HG02840 (cell line): ENCODE data around the gene MTRF1L.
"Not testable (repeated sequence)": the region's sequence is repeated elsewhere in the genome, so short reads cannot be mapped to it uniquely, and the experiment has no call there.

Source experiments
- ATAC-seq: cut with Tn5 transposase; IDR thresholded peaks from one replicate; pipeline ENCODE4 v1.9.1; 2021; ENCODE audit warnings: mild to moderate bottlenecking, moderate library complexity, moderate number of reproducible peaks; ENCODE audit not compliant: unreplicated experiment, low FRiP score

MTRF1L gene

GRCh38 chr6:152975204-152975915 is 27.1 kb downstream of the MTRF1L start:
- ATAC-seq, result peak; percentile 42

- no peak for ATAC-seq
Observed at GRCh38 chr6:152973916-152974315, 28.6 kb downstream of the MTRF1L start.

DNA sequence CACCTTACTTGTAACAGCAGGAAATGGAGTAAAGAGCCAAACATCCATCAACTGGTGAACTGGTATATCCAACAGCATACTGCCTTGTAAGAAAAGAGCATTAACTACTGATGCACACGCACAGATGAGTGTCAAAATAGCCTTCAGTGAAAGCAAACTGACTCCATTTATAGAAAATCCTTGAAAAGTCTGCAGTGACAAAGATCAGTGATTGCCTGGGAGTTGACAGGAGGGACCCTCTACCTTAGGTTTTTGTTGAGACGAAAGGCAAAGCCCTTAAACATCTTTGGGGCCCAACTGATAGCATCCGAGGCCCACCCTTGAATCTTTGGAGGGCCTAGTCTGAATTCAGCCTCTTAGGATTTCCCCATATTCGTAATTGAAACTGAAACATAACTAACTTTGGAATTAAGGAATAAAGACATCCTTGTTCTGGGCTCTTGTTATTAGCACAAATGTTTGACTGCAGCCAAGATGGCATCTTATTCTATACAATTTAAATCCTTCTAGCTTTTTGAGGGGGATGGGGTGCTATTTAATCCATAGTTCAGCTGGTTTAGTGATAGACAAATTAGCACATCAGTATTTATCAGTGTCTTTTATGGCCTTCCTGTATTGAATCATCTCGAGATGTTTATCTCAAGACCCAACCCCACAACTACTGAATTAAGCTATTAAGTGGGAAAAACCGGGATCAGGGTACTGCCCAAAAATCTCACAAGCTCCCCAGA is 32.7 kb downstream of the MTRF1L start:
- ATAC-seq, result no peak

GRCh38 chr6:152966168-152966894 is 36.2 kb downstream of the MTRF1L start:
- not testable (repeated sequence) for ATAC-seq

DNA sequence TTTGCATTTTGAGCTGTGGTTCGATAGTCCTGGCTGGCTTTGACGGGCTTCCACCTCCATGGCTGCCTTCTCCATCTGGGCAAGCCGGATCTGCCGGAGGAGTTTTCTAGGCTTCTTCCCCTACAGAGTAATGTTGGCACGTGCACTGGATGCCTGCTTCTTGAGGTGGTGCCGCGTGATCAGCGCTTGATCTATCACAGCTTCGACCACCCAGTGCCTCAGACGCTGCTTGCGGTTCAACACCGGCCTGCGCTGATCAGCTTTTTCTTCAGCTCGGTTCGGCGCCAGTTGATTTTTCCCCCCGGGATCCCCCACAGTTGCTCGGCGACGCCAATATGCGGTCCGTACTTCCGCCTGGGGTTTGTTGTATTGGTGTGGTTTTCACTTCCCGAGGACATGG is 43.2 kb downstream of the MTRF1L start:
- no peak for ATAC-seq

DNA sequence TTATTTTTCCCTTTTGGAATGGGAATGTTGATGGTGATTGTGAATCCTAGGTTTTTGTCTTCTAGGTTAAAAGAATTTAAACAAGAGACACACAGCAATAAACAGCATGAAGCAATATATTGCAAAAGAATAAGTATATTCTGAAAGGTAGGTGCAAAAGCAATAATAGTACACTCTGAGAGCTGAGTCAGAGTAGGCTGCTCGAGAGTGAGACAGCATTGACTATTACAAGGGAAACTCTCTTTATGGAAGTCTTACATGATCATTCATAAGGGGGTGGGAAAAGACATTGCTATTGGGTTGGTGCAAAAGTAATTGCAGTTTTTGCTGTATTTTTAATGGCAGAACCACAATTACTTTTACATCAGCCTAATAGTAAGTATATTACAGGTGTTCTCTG is 44.7 kb downstream of the MTRF1L start:
- no peak for ATAC-seq

DNA sequence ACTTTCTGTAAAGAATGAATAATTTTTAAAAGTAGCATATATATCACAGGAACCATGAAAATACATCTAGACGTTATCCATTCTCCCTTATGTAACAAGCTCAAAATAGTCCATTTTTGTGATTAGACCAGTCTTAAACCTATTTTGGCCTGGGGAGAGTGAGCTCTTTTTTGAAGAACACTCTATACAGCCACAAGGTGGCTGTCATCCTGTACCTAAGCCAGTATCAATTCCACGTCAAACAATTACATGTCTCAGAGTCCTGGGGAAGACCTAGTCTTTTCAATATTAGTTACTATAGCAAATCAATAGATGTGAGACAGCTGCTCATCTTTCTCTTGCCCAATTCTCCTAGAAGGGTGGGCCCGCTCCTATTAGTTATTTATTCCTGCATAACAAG is 48.1 kb downstream of the MTRF1L start:
- ATAC-seq, result no peak

- no peak for ATAC-seq
Observed at GRCh38 chr6:152952866-152953509, 49.5 kb downstream of the MTRF1L start.

DNA sequence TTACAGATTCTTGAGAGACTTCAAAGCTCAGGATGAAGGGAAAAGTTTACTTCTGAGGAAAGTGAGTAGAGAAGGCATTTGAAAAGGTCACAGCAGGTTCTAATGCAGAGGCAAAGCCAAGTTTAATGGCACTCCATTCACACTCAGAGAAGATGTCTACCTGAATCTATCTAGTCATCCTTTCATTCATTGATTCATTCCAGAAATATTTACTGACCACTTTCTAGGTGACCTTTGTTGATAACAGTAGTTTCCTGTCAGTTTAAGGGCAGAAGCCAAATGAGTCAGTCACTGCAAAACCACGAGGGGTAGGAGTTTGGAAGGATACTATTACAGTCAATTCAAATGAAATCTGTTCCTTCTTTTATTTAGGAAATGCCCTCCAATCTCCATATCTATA is 50.5 kb downstream of the MTRF1L start:
- no peak for ATAC-seq

- ATAC-seq, result no peak
Observed at GRCh38 chr6:152950240-152950639, 52.3 kb downstream of the MTRF1L start.

DNA sequence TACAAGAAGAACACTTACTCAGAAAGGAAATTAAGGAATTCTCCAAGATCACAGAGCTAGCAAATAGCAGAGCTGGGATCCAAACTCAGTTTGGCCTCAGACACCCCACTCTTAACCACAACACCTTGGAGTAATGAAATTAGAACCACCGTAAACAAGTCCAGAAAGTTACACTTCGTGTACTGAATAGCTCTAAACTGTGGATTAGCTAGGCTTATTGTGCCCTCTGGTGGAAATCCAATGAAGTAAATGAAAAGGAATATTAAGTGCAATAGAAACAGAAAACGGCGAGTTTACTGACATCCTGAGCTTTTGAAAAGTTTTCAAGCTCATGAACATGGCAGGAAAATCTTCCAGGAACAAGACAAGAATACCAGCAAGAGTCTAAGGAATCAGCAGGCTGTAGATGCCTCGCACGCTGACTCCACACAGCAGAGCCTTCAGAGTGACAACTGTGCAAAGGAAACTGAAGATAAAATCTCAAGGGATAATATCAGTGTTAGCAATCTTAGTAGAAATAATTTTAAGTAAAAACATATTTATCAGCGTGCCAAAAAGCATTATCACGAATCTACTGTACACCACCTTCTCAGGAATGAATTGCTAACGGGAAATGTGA is 54.2 kb downstream of the MTRF1L start:
- no peak for ATAC-seq

GRCh38 chr6:152946995-152947394 is 55.5 kb downstream of the MTRF1L start:
- no peak for ATAC-seq

- ATAC-seq, result no peak
Observed at GRCh38 chr6:152946484-152946883, 56.0 kb downstream of the MTRF1L start.

- ATAC-seq, result no peak
Observed at GRCh38 chr6:152943260-152943897, 59.1 kb downstream of the MTRF1L start.

- ATAC-seq, result no peak
Observed at GRCh38 chr6:152942319-152942869, 60.1 kb downstream of the MTRF1L start.

DNA sequence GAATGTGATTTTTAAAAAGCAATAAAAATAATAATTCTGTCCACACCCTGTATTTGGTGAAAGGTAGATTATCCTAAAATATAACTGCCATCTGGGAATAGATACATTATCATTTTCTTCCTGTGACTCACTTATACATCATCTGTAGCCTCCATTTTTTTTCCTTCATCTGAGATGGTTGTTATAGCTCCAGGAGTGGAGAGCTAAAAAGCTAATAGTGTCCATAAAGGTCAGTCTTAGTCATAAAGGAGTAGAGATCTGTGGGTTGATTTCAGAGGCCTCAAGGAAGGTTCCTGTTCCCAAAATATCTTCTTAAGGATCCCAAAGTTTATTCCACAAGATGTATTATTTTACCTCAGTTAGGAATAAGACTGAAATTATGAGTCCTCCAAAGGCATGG is 60.8 kb downstream of the MTRF1L start:
- ATAC-seq, result no peak
